Liver (tissue), 9 donors: ENCODE data around the gene CD46. TPM values are rescaled to one million over a fixed set of nuclear protein-coding genes. Genes with fewer than 3 reads are reported as not detected.

Experiments used
- DNase-seq: peaks from one replicate; pipeline ENCODE4 v3.0.0-alpha.2; 2017; ENCODE audit warnings: low spot score
- H3K27ac ChIP-seq, 2 donors: one replicate each; pipeline ENCODE4 v1.7.0; 2013; ENCODE audit warnings: inconsistent platforms in 2 of 2, low read length in 2 of 2, control low read depth in 1 of 2, low read depth in 1 of 2, mild to moderate bottlenecking in 1 of 2
- H3K27me3 ChIP-seq, 4 donors: one replicate each; pipeline versions ENCODE4 v1.6.1 to v1.7.0; 2013; ENCODE audit warnings: low read length in 3 of 4, inconsistent platforms in 1 of 4, mild to moderate bottlenecking in 1 of 4, moderate library complexity in 1 of 4; ENCODE audit not compliant: control insufficient read depth in 4 of 4, insufficient read depth in 4 of 4
- H3K36me3 ChIP-seq, 4 donors: one replicate each; pipeline versions ENCODE4 v1.6.1 to v1.7.0; 2013; ENCODE audit warnings: low read length in 3 of 4, mild to moderate bottlenecking in 3 of 4, low read depth in 1 of 4, moderate library complexity in 1 of 4; ENCODE audit not compliant: control insufficient read depth in 4 of 4, insufficient read depth in 3 of 4
- H3K4me1 ChIP-seq, 4 donors: one replicate each; pipeline versions ENCODE4 v1.6.1 to v1.7.0; 2013; ENCODE audit warnings: low read length in 3 of 4, mild to moderate bottlenecking in 3 of 4, moderate library complexity in 1 of 4; ENCODE audit not compliant: control insufficient read depth in 4 of 4, insufficient read depth in 4 of 4
- H3K4me3 ChIP-seq, 3 donors: one replicate each; pipeline versions ENCODE4 v1.6.1 to v1.7.0; 2013; ENCODE audit warnings: low read length in 3 of 3, control low read depth in 1 of 3, low read depth in 1 of 3, mild to moderate bottlenecking in 1 of 3
- H3K9ac ChIP-seq, 2 donors: one replicate each; pipeline ENCODE4 v1.7.0; 2013; ENCODE audit warnings: low read length in 2 of 2, mild to moderate bottlenecking in 2 of 2, moderate library complexity in 2 of 2, control low read depth in 1 of 2, low read depth in 1 of 2
- H3K9me3 ChIP-seq, 4 donors: one replicate each; pipeline versions ENCODE4 v1.6.1 to v1.7.0; 2013; ENCODE audit warnings: low read length in 3 of 4; ENCODE audit not compliant: control insufficient read depth in 4 of 4
- ATF3 ChIP-seq: IDR thresholded peaks from 2 replicates; pipeline ENCODE4 v1.6.1; 2016; ENCODE audit warnings: antibody characterized with exemption
- CTCF ChIP-seq: fragments of 150-350 bp; IDR thresholded peaks from 2 replicates; pipeline ENCODE4 v1.5.1; 2017; ENCODE audit warnings: improper control_type of control experiment, low read depth, low read length; ENCODE audit not compliant: missing input control
- EGR1 ChIP-seq, 2 donors: IDR thresholded peaks; 2 replicates each; pipeline ENCODE4 v1.6.1; 2016 to 2018; ENCODE audit warnings: antibody characterized with exemption in 2 of 2, low read depth in 2 of 2
- FOXA1 ChIP-seq: IDR thresholded peaks from 2 replicates; pipeline ENCODE4 v1.6.1; 2016; ENCODE audit warnings: antibody characterized with exemption
- FOXA2 ChIP-seq: IDR thresholded peaks from 2 replicates; pipeline ENCODE4 v1.6.1; 2016; ENCODE audit warnings: antibody characterized with exemption
- GABPA ChIP-seq, 2 donors: IDR thresholded peaks in 1 of 2; conservative IDR thresholded peaks in 1 of 2; 2 replicates each; pipeline ENCODE4 v1.6.1; 2016; ENCODE audit warnings: antibody characterized with exemption in 2 of 2, mild to moderate bottlenecking in 1 of 2, moderate library complexity in 1 of 2
- HNF4G ChIP-seq: IDR thresholded peaks from 2 replicates; pipeline ENCODE4 v1.6.1; 2016; ENCODE audit warnings: antibody characterized with exemption
- MAX ChIP-seq: IDR thresholded peaks from 2 replicates; pipeline ENCODE4 v1.6.1; 2016; ENCODE audit warnings: antibody characterized with exemption
- NR2F2 ChIP-seq: IDR thresholded peaks from 2 replicates; pipeline ENCODE4 v1.6.1; 2016; ENCODE audit warnings: antibody characterized with exemption
- REST ChIP-seq: IDR thresholded peaks from 2 replicates; pipeline ENCODE4 v1.6.1; 2016; ENCODE audit warnings: antibody characterized with exemption, mild to moderate bottlenecking
- SP1 ChIP-seq: IDR thresholded peaks from 2 replicates; pipeline ENCODE4 v1.6.1; 2018; ENCODE audit warnings: antibody characterized with exemption, mild to moderate bottlenecking
- YY1 ChIP-seq: IDR thresholded peaks from 2 replicates; pipeline ENCODE4 v1.6.1; 2016; ENCODE audit warnings: antibody characterized with exemption, mild to moderate bottlenecking
- ZBTB33 ChIP-seq: IDR thresholded peaks from 2 replicates; pipeline ENCODE4 v1.6.1; 2016; ENCODE audit warnings: antibody characterized with exemption
- WGBS: extraction: QIAGEN DNeasy Blood & Tissue Kit; methylation state at CpG from one replicate; pipeline ENCODE4 v1.1.7; 2013; 5-methylcytosine and 5-hydroxymethylcytosine counted together
- polyA plus RNA-seq, 2 donors: library from polyadenylated mRNA; stranded (reverse) in 1 of 2; unstranded in 1 of 2; fragments of 200-250 nt in 1 of 2; fragments of >200 nt in 1 of 2; fragmentation: Nextera tagmentation in 1 of 2; extraction: Ambion mirVana in 1 of 2; gene quantifications; one replicate each; pipeline versions ENCODE4 v1.2.1 to v1.2.3, GENCODE V29; 2013 to 2015
- total RNA-seq, 2 donors: library from RNA; depleted of rRNA; stranded (reverse); fragments of >200 nt; gene quantifications; one replicate each; pipeline ENCODE4 v1.2.3, GENCODE V29; 2014
- donor health status: healthy.
- donor health status: healthy.
- donor health status: healthy.
- donor health status: healthy.
- donor health status: healthy.

Gene CD46
- total and polyA plus RNA-seq, 4 donors = 71.3 to 177 (median 121) TPM

- 83% methylated on average over 1 of the region's 1 CpG for WGBS
- Histone ChIP-seq H3K36me3 (no peaks in the 10 kb centered on the region), H3K9me3 (no peaks in the 10 kb centered on the region), H3K9ac (no peak overlapping the region), H3K4me3 (no peak overlapping the region), H3K27me3 (no peaks in the 10 kb centered on the region), H3K4me1 (no peaks in the 10 kb centered on the region), H3K27ac (no peak overlapping the region)
- DNase-seq = no peak
- no peak for TF ChIP-seq ATF3
- no peak for TF ChIP-seq FOXA2
- no peak for TF ChIP-seq CTCF
- no peak for TF ChIP-seq NR2F2
- TF ChIP-seq MAX = no peak
- no peak for TF ChIP-seq REST
- no peak for TF ChIP-seq HNF4G
- TF ChIP-seq YY1 = no peak
- TF ChIP-seq EGR1 (IDR thresholded peaks at IDR 0.05; ENCODE audit: low read depth in 2 of 2) = no peak
These were observed 6.6 kb upstream of the CD46 start for GRCh38 chr1:207745285-207745684.

GRCh38 chr1:207745839-207746767 is 5.8 kb upstream of the CD46 start:
- Histone ChIP-seq H3K9ac (no peak overlapping the region), H3K36me3 (no peaks in the 10 kb centered on the region), H3K9me3 (no peaks in the 10 kb centered on the region), H3K27ac (no peak overlapping the region), H3K27me3 (no peaks in the 10 kb centered on the region), H3K4me3 (no peak overlapping the region), H3K4me1 (peaks cover 0 to 3% (median 0%) of the 10 kb centered on the region in 4 donors)
- no peak for DNase-seq
- TF ChIP-seq YY1 (no peak), SP1 (no peak), CTCF (no peak), ZBTB33 (no peak), REST (no peak), GABPA (IDR thresholded peaks at IDR 0.05 in 1 of 2, conservative IDR thresholded peaks at IDR 0.05 in 1 of 2) (no peak), ATF3 (no peak), NR2F2 (no peak), FOXA1 (no peak), HNF4G (no peak), MAX (no peak)
- WGBS = 90% methylated on average over 6 of the region's 6 CpGs
